Measurements from ENCODE around the gene TBRG4. TPM values are rescaled to one million over a fixed set of nuclear protein-coding genes. Genes with fewer than 3 reads are reported as not detected.

TBRG4 gene
- total and polyA plus RNA-seq, 7 experiments from 2014 or later = 55.1 to 143 (median 105) TPM

GRCh38 chr7:45067582-45067981, 43.9 kb downstream of the TBRG4 start:
- ChIA-PET CTCF (interaction anchor here (2.2 kb wide), 1 partner anchor 94 kb away, joined by 9 read pairs; no protein-coding TSS in a partner anchor), POLR2A (interaction anchor here (0.8 kb wide), 1 partner anchor 39 kb away, joined by 3 read pairs; no protein-coding TSS in a partner anchor)
- Mint-ChIP-seq H3K4me1 (peaks cover 18 to 40% (median 31%) of the 10 kb centered on the region in 7 donors), H3K9me3 (no peaks in the 10 kb centered on the region), H3K27me3 (no peaks in the 10 kb centered on the region), H3K27ac (peak overlapping the region in 4 of 9 donors; percentile 19 to 72 (median 56)), H3K36me3 (peaks cover 14 to 53% (median 17%) of the 10 kb centered on the region in 5 donors), H3K4me3 (no peak overlapping the region)
- Histone ChIP-seq H3K36me3 (ENCODE audit: control insufficient read depth in 2 of 3, insufficient read depth in 3 of 3, low read length in 3 of 3) (peaks cover 41 to 87% (median 45%) of the 10 kb centered on the region in 3 experiments), H3K9me3 (ENCODE audit: control insufficient read depth in 2 of 3, low read length in 3 of 3) (no peaks in the 10 kb centered on the region), H3K4me1 (ENCODE audit: control insufficient read depth in 2 of 2, insufficient read depth in 2 of 2, low read length in 2 of 2) (no peaks in the 10 kb centered on the region), H3K27ac (ENCODE audit: low read depth, low read length) (no peak overlapping the region), H3K4me3 (ENCODE audit: low read length) (no peak overlapping the region), H3K27me3 (ENCODE audit: control insufficient read depth in 2 of 2, insufficient read depth in 2 of 2, low read length in 2 of 2) (no peaks in the 10 kb centered on the region)
- ATAC-seq (no peak), DNase-seq (peak in 1 of 9 donors; percentile 4)
- intact Hi-C loops (cut with micrococcal nuclease) = no loop called here

- intact Hi-C loops (cut with micrococcal nuclease) = no loop called here
- Histone ChIP-seq H3K27me3 (ENCODE audit: control insufficient read depth in 2 of 2, insufficient read depth in 2 of 2, low read length in 2 of 2) (no peaks in the 10 kb centered on the region), H3K36me3 (ENCODE audit: control insufficient read depth in 2 of 3, insufficient read depth in 3 of 3, low read length in 3 of 3) (peaks cover 32 to 87% (median 41%) of the 10 kb centered on the region in 3 experiments), H3K4me1 (ENCODE audit: control insufficient read depth in 2 of 2, insufficient read depth in 2 of 2, low read length in 2 of 2) (no peaks in the 10 kb centered on the region), H3K9me3 (ENCODE audit: control insufficient read depth in 2 of 3, low read length in 3 of 3) (no peaks in the 10 kb centered on the region), H3K4me3 (ENCODE audit: low read length) (no peak overlapping the region), H3K27ac (ENCODE audit: low read depth, low read length) (no peak overlapping the region)
- Mint-ChIP-seq H3K4me3 (no peak overlapping the region), H3K9me3 (no peaks in the 10 kb centered on the region), H3K36me3 (peaks cover 9 to 55% (median 17%) of the 10 kb centered on the region in 5 donors), H3K27me3 (no peaks in the 10 kb centered on the region), H3K4me1 (peaks cover 21 to 48% (median 34%) of the 10 kb centered on the region in 7 donors), H3K27ac (peak overlapping the region in 3 of 9 donors; percentile 25 to 69 (median 47))
- CTCF ChIA-PET = no interaction called here
- POLR2A ChIA-PET = interaction anchor here (0.6 to 1.2 kb wide), 4 partner anchors 37 to 130 kb away, joined by 3 to 4 read pairs (median 3); no protein-coding TSS in a partner anchor
- peak in 1 of 9 donors; percentile 9 for DNase-seq
- no peak for ATAC-seq
These were observed 45.1 kb downstream of the TBRG4 start for GRCh38 chr7:45066409-45066808.

- H3K4me3 ChIP-seq (ENCODE audit: low read length) = no peak overlapping the region
- CTCF ChIA-PET = interaction anchor here (0.6 kb wide), 1 partner anchor 627 kb away, joined by 3 read pairs; no protein-coding TSS in a partner anchor
- H3K4me1 ChIP-seq (ENCODE audit: control insufficient read depth in 2 of 2, insufficient read depth in 2 of 2, low read length in 2 of 2) = peaks cover 0 to 10% of the 10 kb centered on the region in 2 donors
- Mint-ChIP-seq H3K27me3 (no peaks in the 10 kb centered on the region), H3K27ac (peak overlapping the region in 7 of 9 donors; percentile 6 to 77 (median 25)), H3K4me3 (no peak overlapping the region), H3K36me3 (peaks cover 9 to 63% (median 21%) of the 10 kb centered on the region in 5 donors), H3K4me1 (peaks cover 30 to 57% (median 43%) of the 10 kb centered on the region in 7 donors), H3K9me3 (no peaks in the 10 kb centered on the region)
- DNase-seq (peak in 1 of 9 donors; percentile 12), ATAC-seq (no peak)
- H3K27me3 ChIP-seq (ENCODE audit: control insufficient read depth in 2 of 2, insufficient read depth in 2 of 2, low read length in 2 of 2) = no peaks in the 10 kb centered on the region
- intact Hi-C loops (cut with micrococcal nuclease) = no loop called here
- no peaks in the 10 kb centered on the region for H3K9me3 ChIP-seq (ENCODE audit: control insufficient read depth in 2 of 3, low read length in 3 of 3)
- POLR2A ChIA-PET = interaction anchor here (0.8 to 1.2 kb wide), 2 partner anchors 35 to 37 kb away, joined by 3 to 4 read pairs; no protein-coding TSS in a partner anchor
- peaks cover 25 to 83% (median 35%) of the 10 kb centered on the region in 3 experiments for H3K36me3 ChIP-seq (ENCODE audit: control insufficient read depth in 2 of 3, insufficient read depth in 3 of 3, low read length in 3 of 3)
- no peak overlapping the region for H3K27ac ChIP-seq (ENCODE audit: low read depth, low read length)
These were observed 46.2 kb downstream of the TBRG4 start for GRCh38 chr7:45065031-45065995.

- intact Hi-C loops (cut with micrococcal nuclease) = loop anchor here in 1 of 2 donors (5.0 kb wide), 1 partner anchor 37 kb away; no protein-coding TSS in a partner anchor
- DNase-seq (no peak), ATAC-seq (no peak)
- no peak overlapping the region for H3K27ac ChIP-seq (ENCODE audit: low read depth, low read length)
- peaks cover 31 to 66% (median 55%) of the 10 kb centered on the region in 7 donors for H3K4me1 Mint-ChIP-seq
- H3K9me3 Mint-ChIP-seq = no peaks in the 10 kb centered on the region
- no peaks in the 10 kb centered on the region for H3K27me3 Mint-ChIP-seq
- peaks cover 0 to 14% of the 10 kb centered on the region in 2 donors for H3K4me1 ChIP-seq (ENCODE audit: control insufficient read depth in 2 of 2, insufficient read depth in 2 of 2, low read length in 2 of 2)
- H3K27ac Mint-ChIP-seq = peak overlapping the region in 5 of 9 donors; percentile 7 to 51 (median 28)
- peaks cover 9 to 59% (median 23%) of the 10 kb centered on the region in 5 donors for H3K36me3 Mint-ChIP-seq
- H3K4me3 ChIP-seq (ENCODE audit: low read length) = no peak overlapping the region
- H3K27me3 ChIP-seq (ENCODE audit: control insufficient read depth in 2 of 2, insufficient read depth in 2 of 2, low read length in 2 of 2) = no peaks in the 10 kb centered on the region
- no peak overlapping the region for H3K4me3 Mint-ChIP-seq
- POLR2A ChIA-PET = no interaction called here
- H3K36me3 ChIP-seq (ENCODE audit: control insufficient read depth in 2 of 3, insufficient read depth in 3 of 3, low read length in 3 of 3) = peaks cover 25 to 72% (median 25%) of the 10 kb centered on the region in 3 experiments
- CTCF ChIA-PET = interaction anchor here (0.6 kb wide), 1 partner anchor 626 kb away, joined by 3 read pairs; no protein-coding TSS in a partner anchor
- H3K9me3 ChIP-seq (ENCODE audit: control insufficient read depth in 2 of 3, low read length in 3 of 3) = no peaks in the 10 kb centered on the region
These were observed 47.3 kb downstream of the TBRG4 start for GRCh38 chr7:45064047-45064725.

- peaks cover 10 to 53% (median 17%) of the 10 kb centered on the region in 3 experiments for H3K36me3 ChIP-seq (ENCODE audit: control insufficient read depth in 2 of 3, insufficient read depth in 3 of 3, low read length in 3 of 3)
- CTCF ChIA-PET = interaction anchor here (0.7 to 1.2 kb wide), 2 partner anchors 62 to 88 kb away, joined by 3 to 4 read pairs; no protein-coding TSS in a partner anchor
- H3K4me3 ChIP-seq (ENCODE audit: low read length) = no peak overlapping the region
- H3K4me1 ChIP-seq (ENCODE audit: control insufficient read depth in 2 of 2, insufficient read depth in 2 of 2, low read length in 2 of 2) = peaks cover 5 to 26% of the 10 kb centered on the region in 2 donors
- peak overlapping the region in 4 of 10 donors; percentile 15 to 55 (median 46) for H3K4me3 Mint-ChIP-seq
- intact Hi-C loops (cut with micrococcal nuclease) = loop anchor here in 1 of 2 donors (5.0 kb wide), 1 partner anchor 35 kb away; no protein-coding TSS in a partner anchor
- H3K36me3 Mint-ChIP-seq = peaks cover 10 to 54% (median 24%) of the 10 kb centered on the region in 5 donors
- H3K27ac Mint-ChIP-seq = peak overlapping the region; percentile 48 to 91 (median 71)
- H3K27me3 ChIP-seq (ENCODE audit: control insufficient read depth in 2 of 2, insufficient read depth in 2 of 2, low read length in 2 of 2) = no peaks in the 10 kb centered on the region
- H3K9me3 ChIP-seq (ENCODE audit: control insufficient read depth in 2 of 3, low read length in 3 of 3) = no peaks in the 10 kb centered on the region
- no peak for ATAC-seq
- H3K27me3 Mint-ChIP-seq = no peaks in the 10 kb centered on the region
- H3K27ac ChIP-seq (ENCODE audit: low read depth, low read length) = peak overlapping the region; percentile 3
- peaks cover 37 to 80% (median 68%) of the 10 kb centered on the region in 7 donors for H3K4me1 Mint-ChIP-seq
- H3K9me3 Mint-ChIP-seq = no peaks in the 10 kb centered on the region
- POLR2A ChIA-PET = interaction anchor here (1.4 to 1.5 kb wide), 2 partner anchors 30 to 89 kb away, joined by 5 to 11 read pairs; no protein-coding TSS in a partner anchor
- no peak for DNase-seq
These were observed 49.6 kb downstream of the TBRG4 start for GRCh38 chr7:45061806-45062425.

All from naive thymus-derived CD4-positive, alpha-beta T cell (primary cell).